Measurements from ENCODE around the gene AIDA.
A peak's percentile ranks its signal among the peaks of the same experiment; 100 is the strongest.

The AIDA gene

DNA sequence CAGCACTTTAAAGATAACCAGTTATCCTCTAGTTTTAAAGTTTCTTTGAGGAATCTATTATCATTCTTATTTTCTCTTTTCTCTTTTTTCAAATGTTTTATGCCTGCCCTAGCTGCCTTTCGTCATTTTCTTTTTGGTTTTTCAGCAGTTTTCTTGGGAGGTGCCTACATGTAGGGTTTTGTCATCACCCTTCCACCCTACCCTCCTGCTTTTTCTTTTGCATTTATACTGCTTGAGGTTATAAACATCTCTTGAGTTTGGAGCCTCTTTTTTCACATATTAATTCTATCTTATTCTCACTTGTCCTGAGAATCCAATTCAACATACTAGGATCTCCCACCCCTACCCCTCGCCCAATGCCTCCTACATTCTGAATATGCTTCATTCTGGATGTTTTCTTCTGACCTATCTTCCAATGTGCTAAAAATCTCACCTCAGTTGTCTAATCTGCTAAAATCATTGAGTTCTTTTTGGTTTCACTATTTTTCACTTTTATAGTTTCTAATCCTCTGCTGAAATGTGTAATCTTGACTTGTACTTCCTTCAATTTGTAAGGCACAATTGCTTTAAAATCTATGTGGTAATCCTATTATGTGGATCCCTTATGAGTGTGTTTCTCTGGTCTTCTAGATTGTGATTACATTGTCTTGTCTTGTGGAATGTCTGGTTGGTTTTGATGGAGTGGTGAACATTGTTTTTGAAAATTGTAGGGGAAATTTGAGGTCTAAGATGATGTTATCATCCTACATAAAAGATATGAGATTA lies 55.7 kb downstream of the AIDA start:
- Histone ChIP-seq H3K36me3 (ENCODE audit: insufficient read depth, low read length) (peaks cover 90% of the 10 kb centered on the region), H3K9ac (ENCODE audit: low read depth, low read length) (no peak overlapping the region), H4K20me1 (ENCODE audit: insufficient read depth, low read length) (no peaks in the 10 kb centered on the region), H3K9me3 (ENCODE audit: insufficient read depth, low read length, severe bottlenecking) (no peaks in the 10 kb centered on the region), H3K27ac (ENCODE audit: low read length) (no peak overlapping the region), H3K27me3 (ENCODE audit: insufficient read depth, low read length, poor library complexity) (no peaks in the 10 kb centered on the region), H3K79me2 (ENCODE audit: insufficient read depth, low read length) (no peaks in the 10 kb centered on the region), H3K4me2 (ENCODE audit: insufficient read depth, low read length) (no peak overlapping the region), H3K4me3 (ENCODE audit: low read depth in 1 of 2, low read length in 2 of 2) (no peak overlapping the region), H2AFZ (ENCODE audit: low read depth, low read length) (no peak overlapping the region), H3K4me1 (ENCODE audit: insufficient read depth, low read length) (peaks cover 32% of the 10 kb centered on the region)
- no peak for DNase-seq
- no peak for TF ChIP-seq EZH2 (IDR thresholded peaks at IDR 0.05; ENCODE audit: borderline replicate concordance, low read depth, low read length, severe bottlenecking)
- TF ChIP-seq, protein P1, sequence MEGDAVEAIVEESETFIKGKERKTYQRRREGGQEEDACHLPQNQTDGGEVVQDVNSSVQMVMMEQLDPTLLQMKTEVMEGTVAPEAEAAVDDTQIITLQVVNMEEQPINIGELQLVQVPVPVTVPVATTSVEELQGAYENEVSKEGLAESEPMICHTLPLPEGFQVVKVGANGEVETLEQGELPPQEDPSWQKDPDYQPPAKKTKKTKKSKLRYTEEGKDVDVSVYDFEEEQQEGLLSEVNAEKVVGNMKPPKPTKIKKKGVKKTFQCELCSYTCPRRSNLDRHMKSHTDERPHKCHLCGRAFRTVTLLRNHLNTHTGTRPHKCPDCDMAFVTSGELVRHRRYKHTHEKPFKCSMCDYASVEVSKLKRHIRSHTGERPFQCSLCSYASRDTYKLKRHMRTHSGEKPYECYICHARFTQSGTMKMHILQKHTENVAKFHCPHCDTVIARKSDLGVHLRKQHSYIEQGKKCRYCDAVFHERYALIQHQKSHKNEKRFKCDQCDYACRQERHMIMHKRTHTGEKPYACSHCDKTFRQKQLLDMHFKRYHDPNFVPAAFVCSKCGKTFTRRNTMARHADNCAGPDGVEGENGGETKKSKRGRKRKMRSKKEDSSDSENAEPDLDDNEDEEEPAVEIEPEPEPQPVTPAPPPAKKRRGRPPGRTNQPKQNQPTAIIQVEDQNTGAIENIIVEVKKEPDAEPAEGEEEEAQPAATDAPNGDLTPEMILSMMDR (IDR thresholded peaks at IDR 0.05; ENCODE audit: borderline replicate concordance, extremely low read depth, low read length, poor library complexity, severe bottlenecking), result no peak
- ATAC-seq (ENCODE audit: insufficient read depth, low read depth), result no peak

GRCh38 chr1:222654849-222655248 lies 57.4 kb downstream of the AIDA start:
- Histone ChIP-seq H3K4me3 (ENCODE audit: low read depth in 1 of 2, low read length in 2 of 2) (no peak overlapping the region), H3K4me2 (ENCODE audit: insufficient read depth, low read length) (peak overlapping the region; percentile 41; the same call in 1 of the 2 replicates), H2AFZ (ENCODE audit: low read depth, low read length) (no peak overlapping the region), H4K20me1 (ENCODE audit: insufficient read depth, low read length) (no peaks in the 10 kb centered on the region), H3K36me3 (ENCODE audit: insufficient read depth, low read length) (peaks cover 91% of the 10 kb centered on the region), H3K27ac (ENCODE audit: low read length) (peak overlapping the region; percentile 71), H3K9ac (ENCODE audit: low read depth, low read length) (peak overlapping the region; percentile 24; the same call in 1 of the 2 replicates), H3K79me2 (ENCODE audit: insufficient read depth, low read length) (no peaks in the 10 kb centered on the region), H3K9me3 (ENCODE audit: insufficient read depth, low read length, severe bottlenecking) (no peaks in the 10 kb centered on the region), H3K27me3 (ENCODE audit: insufficient read depth, low read length, poor library complexity) (no peaks in the 10 kb centered on the region), H3K4me1 (ENCODE audit: insufficient read depth, low read length) (peaks cover 32% of the 10 kb centered on the region)
- TF ChIP-seq, protein P1 (IDR thresholded peaks at IDR 0.05; ENCODE audit: borderline replicate concordance, extremely low read depth, low read length, poor library complexity, severe bottlenecking), result peak; percentile 57
- no peak for TF ChIP-seq EZH2 (IDR thresholded peaks at IDR 0.05; ENCODE audit: borderline replicate concordance, low read depth, low read length, severe bottlenecking)
- peak; percentile 100 for ATAC-seq (ENCODE audit: insufficient read depth, low read depth)
- peak; percentile 72 for DNase-seq

GRCh38 chr1:222653178-222653827 lies 59.0 kb downstream of the AIDA start:
- peaks cover 32% of the 10 kb centered on the region for H3K4me1 ChIP-seq (ENCODE audit: insufficient read depth, low read length)
- no peaks in the 10 kb centered on the region for H3K27me3 ChIP-seq (ENCODE audit: insufficient read depth, low read length, poor library complexity)
- DNase-seq (no peak), ATAC-seq (ENCODE audit: insufficient read depth, low read depth) (no peak)
- no peak overlapping the region for H3K9ac ChIP-seq (ENCODE audit: low read depth, low read length)
- H3K27ac ChIP-seq (ENCODE audit: low read length), result peak overlapping the region; percentile 28; the same call in 1 of the 2 replicates
- no peak overlapping the region for H3K4me2 ChIP-seq (ENCODE audit: insufficient read depth, low read length)
- no peaks in the 10 kb centered on the region for H3K79me2 ChIP-seq (ENCODE audit: insufficient read depth, low read length)
- no peaks in the 10 kb centered on the region for H3K9me3 ChIP-seq (ENCODE audit: insufficient read depth, low read length, severe bottlenecking)
- H3K4me3 ChIP-seq (ENCODE audit: low read depth in 1 of 2, low read length in 2 of 2), result no peak overlapping the region
- no peaks in the 10 kb centered on the region for H4K20me1 ChIP-seq (ENCODE audit: insufficient read depth, low read length)
- TF ChIP-seq, protein P1 (IDR thresholded peaks at IDR 0.05; ENCODE audit: borderline replicate concordance, extremely low read depth, low read length, poor library complexity, severe bottlenecking), result no peak
- peaks cover 81% of the 10 kb centered on the region for H3K36me3 ChIP-seq (ENCODE audit: insufficient read depth, low read length)
- no peak overlapping the region for H2AFZ ChIP-seq (ENCODE audit: low read depth, low read length)

Data from DND-41 (cell line).